ENCODE results near the gene GMDS. TPM values are rescaled to one million over a fixed set of nuclear protein-coding genes. Genes with fewer than 3 reads are reported as not detected.

Gene GMDS
- total RNA-seq, 1 experiment from 2014 or later = 7.9 TPM

DNA sequence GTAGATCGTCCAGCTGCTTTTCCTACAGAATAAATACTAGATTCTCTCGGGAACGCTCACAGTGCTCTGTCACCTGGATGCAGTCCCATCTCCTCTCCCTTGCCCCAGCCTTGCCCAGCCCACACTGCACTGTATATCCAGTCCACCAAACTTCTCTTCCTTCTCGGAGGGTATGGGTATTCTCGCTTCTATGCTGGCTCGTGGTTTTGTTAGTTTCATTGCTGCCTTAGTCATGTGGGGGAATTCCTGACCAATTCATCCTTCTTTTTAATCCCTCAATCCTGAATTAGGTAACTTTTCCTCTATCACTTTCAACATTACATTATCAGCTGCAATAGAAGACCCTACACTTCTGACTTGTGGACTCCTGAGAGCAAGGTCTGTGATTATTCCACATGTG, 252.4 kb downstream of the GMDS start:
- no peak overlapping the region for H3K4me3 ChIP-seq
- no peak overlapping the region for H3K27ac ChIP-seq
- peak in 1 of 2 experiments; percentile 21 for DNase-seq (ENCODE audit: low read depth in 1 of 2, low spot score in 2 of 2)

GRCh38 chr6:1991332-1991878, 254.0 kb downstream of the GMDS start:
- H3K36me3 ChIP-seq = no peaks in the 10 kb centered on the region
- no peaks in the 10 kb centered on the region for H3K27me3 ChIP-seq (replicated peaks)
- H3K9me3 ChIP-seq (replicated peaks) = no peaks in the 10 kb centered on the region
- no peak for DNase-seq (ENCODE audit: low read depth in 1 of 2, low spot score in 2 of 2)
- no peak overlapping the region for H3K4me3 ChIP-seq
- H3K27ac ChIP-seq = no peak overlapping the region
- H3K4me1 ChIP-seq (replicated peaks) = peaks cover 25% of the 10 kb centered on the region

More for the DNA sequence above, 252.4 kb downstream of the GMDS start:
- no peaks in the 10 kb centered on the region for H3K9me3 ChIP-seq (replicated peaks)
- H3K27me3 ChIP-seq (replicated peaks) = no peaks in the 10 kb centered on the region
- no peaks in the 10 kb centered on the region for H3K36me3 ChIP-seq
- peaks cover 9% of the 10 kb centered on the region for H3K4me1 ChIP-seq (replicated peaks)

- no peak for DNase-seq (ENCODE audit: low read depth in 1 of 2, low spot score in 2 of 2)
- H3K36me3 ChIP-seq = no peaks in the 10 kb centered on the region
- H3K9me3 ChIP-seq (replicated peaks) = no peaks in the 10 kb centered on the region
- peaks cover 25% of the 10 kb centered on the region for H3K4me1 ChIP-seq (replicated peaks)
- H3K27me3 ChIP-seq (replicated peaks) = no peaks in the 10 kb centered on the region
- H3K4me3 ChIP-seq = no peak overlapping the region
- no peak overlapping the region for H3K27ac ChIP-seq
Measured at GRCh38 chr6:1988843-1989242, 256.6 kb downstream of the GMDS start.

DNA sequence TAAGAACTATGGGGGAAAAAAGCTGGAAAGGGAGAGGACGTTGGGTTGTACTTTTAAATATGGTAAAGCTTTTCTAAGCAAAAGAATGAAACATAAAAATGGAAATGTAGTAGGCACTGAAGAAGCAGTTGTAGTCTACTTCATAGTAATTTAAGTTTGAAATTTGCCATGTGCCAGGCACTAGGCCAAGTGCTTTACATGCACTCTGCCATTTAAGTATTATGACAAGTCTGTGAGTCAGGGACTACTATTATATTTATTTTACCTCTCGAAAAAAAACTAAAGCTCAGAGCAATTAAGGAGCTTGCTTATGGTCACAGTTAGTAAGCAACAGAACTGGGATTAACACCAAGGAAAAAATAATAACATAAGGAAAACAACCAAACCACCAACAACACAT, 257.8 kb downstream of the GMDS start:
- Histone ChIP-seq H3K36me3 (no peaks in the 10 kb centered on the region), H3K4me3 (no peak overlapping the region), H3K27ac (no peak overlapping the region), H3K4me1 (replicated peaks) (peaks cover 18% of the 10 kb centered on the region), H3K9me3 (replicated peaks) (no peaks in the 10 kb centered on the region), H3K27me3 (replicated peaks) (no peaks in the 10 kb centered on the region)
- peak in 1 of 2 experiments; percentile 44 for DNase-seq (ENCODE audit: low read depth in 1 of 2, low spot score in 2 of 2)

GRCh38 chr6:1986454-1987243, 258.8 kb downstream of the GMDS start:
- peak in 1 of 2 experiments; percentile 13 for DNase-seq (ENCODE audit: low read depth in 1 of 2, low spot score in 2 of 2)
- Histone ChIP-seq H3K36me3 (no peaks in the 10 kb centered on the region), H3K9me3 (replicated peaks) (no peaks in the 10 kb centered on the region), H3K4me3 (no peak overlapping the region), H3K27ac (no peak overlapping the region), H3K4me1 (replicated peaks) (peaks cover 17% of the 10 kb centered on the region), H3K27me3 (replicated peaks) (no peaks in the 10 kb centered on the region)

- Histone ChIP-seq H3K36me3 (no peaks in the 10 kb centered on the region), H3K4me3 (no peak overlapping the region), H3K9me3 (replicated peaks) (no peaks in the 10 kb centered on the region), H3K4me1 (replicated peaks) (peaks cover 17% of the 10 kb centered on the region), H3K27me3 (replicated peaks) (no peaks in the 10 kb centered on the region), H3K27ac (no peak overlapping the region)
- DNase-seq (ENCODE audit: low read depth in 1 of 2, low spot score in 2 of 2) = no peak
Measured at GRCh38 chr6:1984346-1984994, 260.9 kb downstream of the GMDS start.

- no peaks in the 10 kb centered on the region for H3K9me3 ChIP-seq (replicated peaks)
- H3K27ac ChIP-seq = no peak overlapping the region
- no peaks in the 10 kb centered on the region for H3K36me3 ChIP-seq
- H3K27me3 ChIP-seq (replicated peaks) = no peaks in the 10 kb centered on the region
- H3K4me3 ChIP-seq = no peak overlapping the region
- no peak for DNase-seq (ENCODE audit: low read depth in 1 of 2, low spot score in 2 of 2)
- peaks cover 17% of the 10 kb centered on the region for H3K4me1 ChIP-seq (replicated peaks)
Measured at GRCh38 chr6:1983850-1984249, 261.6 kb downstream of the GMDS start.

DNA sequence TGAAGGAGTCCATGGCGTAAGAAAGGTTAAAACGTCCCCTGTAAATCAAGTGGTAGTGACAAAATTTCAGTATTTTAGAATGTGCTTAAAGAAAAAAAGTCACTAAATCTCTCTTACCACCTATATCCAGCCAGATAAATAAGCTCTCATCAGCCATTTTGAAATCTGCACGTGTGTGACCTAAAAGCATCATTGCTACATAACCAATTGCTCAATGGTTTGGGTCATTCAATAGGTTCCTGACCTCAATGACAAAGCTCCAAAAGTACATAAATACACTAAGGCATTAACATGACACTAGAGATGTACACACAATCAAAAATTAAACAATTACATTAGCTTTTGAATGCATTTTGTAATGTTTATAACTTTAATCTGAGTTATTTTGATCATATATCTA, 272.4 kb downstream of the GMDS start:
- H3K4me1 ChIP-seq (replicated peaks) = peaks cover 14% of the 10 kb centered on the region
- no peak overlapping the region for H3K27ac ChIP-seq
- DNase-seq (ENCODE audit: low read depth in 1 of 2, low spot score in 2 of 2) = no peak
- no peak overlapping the region for H3K4me3 ChIP-seq
- H3K36me3 ChIP-seq = no peaks in the 10 kb centered on the region
- H3K27me3 ChIP-seq (replicated peaks) = no peaks in the 10 kb centered on the region
- no peaks in the 10 kb centered on the region for H3K9me3 ChIP-seq (replicated peaks)

DNA sequence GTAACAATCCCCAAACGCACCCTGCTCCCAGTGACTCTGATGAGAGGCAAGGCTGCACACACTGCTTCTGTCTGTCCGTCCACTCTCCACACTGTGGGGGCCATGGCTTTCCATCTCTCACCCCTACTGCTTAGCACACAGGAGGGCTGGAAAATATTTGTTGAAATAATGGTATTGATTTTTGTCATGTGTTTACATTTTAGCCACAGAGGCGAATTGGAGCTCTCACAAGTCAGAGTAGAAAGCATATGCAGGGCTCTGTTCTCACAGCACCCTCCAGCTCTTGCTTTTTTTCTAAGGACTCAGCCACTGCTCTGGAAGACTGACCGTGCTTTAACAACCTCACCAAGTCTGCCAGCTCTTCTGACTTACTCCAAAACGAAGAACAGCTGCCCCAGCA, 273.8 kb downstream of the GMDS start:
- Histone ChIP-seq H3K36me3 (no peaks in the 10 kb centered on the region), H3K9me3 (replicated peaks) (no peaks in the 10 kb centered on the region), H3K4me1 (replicated peaks) (peaks cover 14% of the 10 kb centered on the region), H3K27me3 (replicated peaks) (no peaks in the 10 kb centered on the region), H3K27ac (no peak overlapping the region), H3K4me3 (no peak overlapping the region)
- DNase-seq (ENCODE audit: low read depth in 1 of 2, low spot score in 2 of 2) = no peak

GRCh38 chr6:1970151-1970561, 275.2 kb downstream of the GMDS start:
- peaks cover 14% of the 10 kb centered on the region for H3K4me1 ChIP-seq (replicated peaks)
- H3K27ac ChIP-seq = peak overlapping the region; percentile 18; the same call in 1 of the 2 replicates
- H3K36me3 ChIP-seq = no peaks in the 10 kb centered on the region
- no peak overlapping the region for H3K4me3 ChIP-seq
- H3K27me3 ChIP-seq (replicated peaks) = no peaks in the 10 kb centered on the region
- no peaks in the 10 kb centered on the region for H3K9me3 ChIP-seq (replicated peaks)
- peak; percentile 62 to 78 for DNase-seq (ENCODE audit: low read depth in 1 of 2, low spot score in 2 of 2)

GRCh38 chr6:1966713-1967112, 278.7 kb downstream of the GMDS start:
- no peak overlapping the region for H3K4me3 ChIP-seq
- no peaks in the 10 kb centered on the region for H3K27me3 ChIP-seq (replicated peaks)
- DNase-seq (ENCODE audit: low read depth in 1 of 2, low spot score in 2 of 2) = no peak
- peaks cover 14% of the 10 kb centered on the region for H3K4me1 ChIP-seq (replicated peaks)
- H3K36me3 ChIP-seq = no peaks in the 10 kb centered on the region
- no peaks in the 10 kb centered on the region for H3K9me3 ChIP-seq (replicated peaks)
- no peak overlapping the region for H3K27ac ChIP-seq

DNA sequence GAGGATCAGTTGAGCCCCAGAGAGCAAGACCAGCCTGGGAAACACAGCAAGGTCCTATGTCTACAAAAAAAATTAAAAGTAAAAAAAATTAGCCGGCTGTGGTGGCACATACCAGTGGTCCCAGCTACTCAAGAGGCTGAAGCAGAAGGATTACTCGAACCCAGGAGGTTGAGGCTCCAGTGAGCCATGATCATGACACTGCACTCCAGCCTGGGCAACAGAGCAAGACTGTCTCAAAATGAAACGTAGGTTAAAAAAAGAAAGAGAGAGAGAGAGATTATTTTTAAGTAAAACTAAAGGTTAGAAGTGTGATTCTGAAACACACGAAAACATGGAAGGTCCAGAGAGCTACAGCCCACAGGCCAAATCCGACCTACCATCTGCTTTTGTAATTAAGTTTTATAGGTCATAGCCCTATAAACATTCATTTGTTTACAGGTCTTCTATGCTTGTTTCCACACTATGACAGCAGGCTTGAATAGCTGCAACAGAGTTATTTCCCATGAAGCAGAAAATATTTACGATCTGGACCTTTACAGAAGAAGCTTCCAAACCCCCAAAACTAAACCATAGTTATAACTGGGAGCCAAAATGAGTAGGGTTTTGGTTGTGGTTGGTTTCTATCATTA, 279.7 kb downstream of the GMDS start:
- DNase-seq (ENCODE audit: low read depth in 1 of 2, low spot score in 2 of 2) = no peak
- H3K27me3 ChIP-seq (replicated peaks) = no peaks in the 10 kb centered on the region
- H3K9me3 ChIP-seq (replicated peaks) = no peaks in the 10 kb centered on the region
- H3K36me3 ChIP-seq = no peaks in the 10 kb centered on the region
- H3K27ac ChIP-seq = no peak overlapping the region
- peaks cover 14% of the 10 kb centered on the region for H3K4me1 ChIP-seq (replicated peaks)
- H3K4me3 ChIP-seq = no peak overlapping the region

- no peaks in the 10 kb centered on the region for H3K36me3 ChIP-seq
- DNase-seq (ENCODE audit: low read depth in 1 of 2, low spot score in 2 of 2) = no peak
- no peaks in the 10 kb centered on the region for H3K4me1 ChIP-seq (replicated peaks)
- no peak overlapping the region for H3K4me3 ChIP-seq
- no peaks in the 10 kb centered on the region for H3K27me3 ChIP-seq (replicated peaks)
- H3K9me3 ChIP-seq (replicated peaks) = no peaks in the 10 kb centered on the region
- H3K27ac ChIP-seq = no peak overlapping the region
Measured at GRCh38 chr6:1963596-1963995, 281.8 kb downstream of the GMDS start.

GRCh38 chr6:1962201-1962600, 283.2 kb downstream of the GMDS start:
- Histone ChIP-seq H3K9me3 (replicated peaks) (no peaks in the 10 kb centered on the region), H3K4me3 (no peak overlapping the region), H3K4me1 (replicated peaks) (no peaks in the 10 kb centered on the region), H3K27ac (no peak overlapping the region), H3K36me3 (no peaks in the 10 kb centered on the region), H3K27me3 (replicated peaks) (no peaks in the 10 kb centered on the region)
- no peak for DNase-seq (ENCODE audit: low read depth in 1 of 2, low spot score in 2 of 2)
